Progenitor cell of endocrine pancreas (in vitro differentiated cells): ENCODE data around the gene FLYWCH1. TPM values are rescaled to one million over a fixed set of nuclear protein-coding genes. Genes with fewer than 3 reads are reported as not detected.
A peak's percentile ranks its signal among the peaks of the same experiment; 100 is the strongest.

ENCODE experiments used
- DNase-seq: peaks from one replicate; pipeline ENCODE4 v3.0.0; 2021; ENCODE audit warnings: low spot score; ENCODE audit not compliant: unreplicated experiment
- H3K27ac Mint-ChIP-seq: 2 replicates; pipeline ENCODE4 v1.8.0; 2021; ENCODE audit warnings: mild to moderate bottlenecking, moderate library complexity, mixed read lengths
- H3K27me3 Mint-ChIP-seq: 2 replicates; pipeline ENCODE4 v1.8.0; 2021; ENCODE audit warnings: mixed read lengths
- H3K36me3 Mint-ChIP-seq: 2 replicates; pipeline ENCODE4 v1.8.0; 2022; ENCODE audit warnings: mixed read lengths; ENCODE audit not compliant: insufficient read depth
- H3K4me1 Mint-ChIP-seq: 2 replicates; pipeline ENCODE4 v1.8.0; 2021; ENCODE audit warnings: low read depth, mixed read lengths
- H3K4me3 Mint-ChIP-seq: 2 replicates; pipeline ENCODE4 v1.8.0; 2021; ENCODE audit warnings: low read depth, mild to moderate bottlenecking, moderate library complexity, mixed read lengths
- H3K9me3 Mint-ChIP-seq: 2 replicates; pipeline ENCODE4 v1.8.0; 2021; ENCODE audit warnings: low read depth, mixed read lengths
- total RNA-seq: library from RNA; stranded (reverse); gene quantifications from 2 replicates; pipeline ENCODE4 v1.2.1, GENCODE V29; 2021
- TF ChIP-seq, protein P1 (sequence below): fragments of 200-600 bp; sonication (generic); IDR thresholded peaks from one replicate; pipeline ENCODE4 v1.5.0; 2021; ENCODE audit warnings: antibody characterized with exemption, mild to moderate bottlenecking; ENCODE audit not compliant: unreplicated experiment

Gene FLYWCH1
- total RNA-seq, 1 donor from 2014 or later = 19.5 TPM

- Mint-ChIP-seq H3K9me3 (no peaks in the 10 kb centered on the region), H3K4me1 (peaks cover 4% of the 10 kb centered on the region), H3K36me3 (no peaks in the 10 kb centered on the region), H3K27ac (no peak overlapping the region), H3K4me3 (no peak overlapping the region), H3K27me3 (no peaks in the 10 kb centered on the region)
- DNase-seq = no peak
- TF ChIP-seq, protein P1, sequence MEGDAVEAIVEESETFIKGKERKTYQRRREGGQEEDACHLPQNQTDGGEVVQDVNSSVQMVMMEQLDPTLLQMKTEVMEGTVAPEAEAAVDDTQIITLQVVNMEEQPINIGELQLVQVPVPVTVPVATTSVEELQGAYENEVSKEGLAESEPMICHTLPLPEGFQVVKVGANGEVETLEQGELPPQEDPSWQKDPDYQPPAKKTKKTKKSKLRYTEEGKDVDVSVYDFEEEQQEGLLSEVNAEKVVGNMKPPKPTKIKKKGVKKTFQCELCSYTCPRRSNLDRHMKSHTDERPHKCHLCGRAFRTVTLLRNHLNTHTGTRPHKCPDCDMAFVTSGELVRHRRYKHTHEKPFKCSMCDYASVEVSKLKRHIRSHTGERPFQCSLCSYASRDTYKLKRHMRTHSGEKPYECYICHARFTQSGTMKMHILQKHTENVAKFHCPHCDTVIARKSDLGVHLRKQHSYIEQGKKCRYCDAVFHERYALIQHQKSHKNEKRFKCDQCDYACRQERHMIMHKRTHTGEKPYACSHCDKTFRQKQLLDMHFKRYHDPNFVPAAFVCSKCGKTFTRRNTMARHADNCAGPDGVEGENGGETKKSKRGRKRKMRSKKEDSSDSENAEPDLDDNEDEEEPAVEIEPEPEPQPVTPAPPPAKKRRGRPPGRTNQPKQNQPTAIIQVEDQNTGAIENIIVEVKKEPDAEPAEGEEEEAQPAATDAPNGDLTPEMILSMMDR = no peak
These were observed 11.1 kb upstream of the FLYWCH1 start for GRCh38 chr16:2900526-2901075.

GRCh38 chr16:2902337-2903130 lies 9.2 kb upstream of the FLYWCH1 start:
- Mint-ChIP-seq H3K4me3 (no peak overlapping the region), H3K36me3 (no peaks in the 10 kb centered on the region)

DNA sequence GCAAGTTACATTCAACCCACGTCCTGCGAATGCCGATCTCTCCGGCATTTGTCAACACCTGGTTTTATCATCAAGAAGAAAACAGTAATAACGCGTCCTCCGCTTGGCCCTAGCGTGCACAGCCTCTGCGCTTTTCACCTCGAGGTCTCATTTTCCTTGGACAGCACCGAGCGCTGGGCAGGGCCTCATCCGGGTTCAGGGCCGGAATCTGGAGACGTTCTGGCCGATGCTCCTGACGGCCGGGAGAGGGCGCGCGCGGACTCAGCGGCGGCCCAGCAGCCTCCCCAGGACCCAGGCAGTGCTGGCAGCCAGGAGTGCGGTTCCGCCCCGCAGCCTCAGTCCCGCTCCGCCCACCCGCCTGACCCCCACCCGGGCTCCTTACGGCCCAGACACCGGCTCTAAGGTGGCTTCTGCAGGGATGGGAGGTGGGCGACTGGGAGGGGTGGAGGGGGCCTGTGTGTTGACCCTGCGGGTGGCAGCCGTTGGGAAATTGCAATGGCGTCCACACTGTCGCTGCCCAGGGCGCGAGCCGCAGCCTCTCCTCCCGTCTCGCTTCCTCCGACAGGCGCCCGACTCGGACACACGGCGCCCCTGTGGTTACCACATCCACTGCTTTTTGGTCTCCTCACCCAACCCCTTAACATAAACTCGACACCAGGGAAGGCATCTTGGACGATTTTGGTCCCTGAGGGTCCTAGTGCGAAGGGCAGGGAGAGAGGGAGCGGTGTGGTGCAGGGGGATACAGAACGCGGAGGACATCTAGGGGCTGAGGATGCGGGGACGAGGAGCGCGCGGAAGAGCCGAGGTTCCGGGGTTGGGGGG lies 7.4 kb upstream of the FLYWCH1 start:
- TF ChIP-seq, protein P1 = peak; percentile 88
- H3K4me3 Mint-ChIP-seq = peak overlapping the region; percentile 82
- H3K4me1 Mint-ChIP-seq = peaks cover 4% of the 10 kb centered on the region
- H3K27me3 Mint-ChIP-seq = no peaks in the 10 kb centered on the region
- DNase-seq = peak; percentile 71
- H3K36me3 Mint-ChIP-seq = no peaks in the 10 kb centered on the region
- H3K27ac Mint-ChIP-seq = peak overlapping the region; percentile 91
- no peaks in the 10 kb centered on the region for H3K9me3 Mint-ChIP-seq

More at GRCh38 chr16:2902337-2903130, 9.2 kb upstream of the FLYWCH1 start:
- H3K9me3 Mint-ChIP-seq = no peaks in the 10 kb centered on the region
- H3K27me3 Mint-ChIP-seq = no peaks in the 10 kb centered on the region
- no peak overlapping the region for H3K27ac Mint-ChIP-seq
- TF ChIP-seq, protein P1 = no peak
- DNase-seq = no peak
- peaks cover 4% of the 10 kb centered on the region for H3K4me1 Mint-ChIP-seq

GRCh38 chr16:2904922-2905240 lies 6.8 kb upstream of the FLYWCH1 start:
- Mint-ChIP-seq H3K4me3 (peak overlapping the region; percentile 82), H3K9me3 (no peaks in the 10 kb centered on the region), H3K36me3 (no peaks in the 10 kb centered on the region), H3K27me3 (no peaks in the 10 kb centered on the region), H3K4me1 (peaks cover 4% of the 10 kb centered on the region), H3K27ac (peak overlapping the region; percentile 91)
- no peak for DNase-seq
- TF ChIP-seq, protein P1 = no peak

DNA sequence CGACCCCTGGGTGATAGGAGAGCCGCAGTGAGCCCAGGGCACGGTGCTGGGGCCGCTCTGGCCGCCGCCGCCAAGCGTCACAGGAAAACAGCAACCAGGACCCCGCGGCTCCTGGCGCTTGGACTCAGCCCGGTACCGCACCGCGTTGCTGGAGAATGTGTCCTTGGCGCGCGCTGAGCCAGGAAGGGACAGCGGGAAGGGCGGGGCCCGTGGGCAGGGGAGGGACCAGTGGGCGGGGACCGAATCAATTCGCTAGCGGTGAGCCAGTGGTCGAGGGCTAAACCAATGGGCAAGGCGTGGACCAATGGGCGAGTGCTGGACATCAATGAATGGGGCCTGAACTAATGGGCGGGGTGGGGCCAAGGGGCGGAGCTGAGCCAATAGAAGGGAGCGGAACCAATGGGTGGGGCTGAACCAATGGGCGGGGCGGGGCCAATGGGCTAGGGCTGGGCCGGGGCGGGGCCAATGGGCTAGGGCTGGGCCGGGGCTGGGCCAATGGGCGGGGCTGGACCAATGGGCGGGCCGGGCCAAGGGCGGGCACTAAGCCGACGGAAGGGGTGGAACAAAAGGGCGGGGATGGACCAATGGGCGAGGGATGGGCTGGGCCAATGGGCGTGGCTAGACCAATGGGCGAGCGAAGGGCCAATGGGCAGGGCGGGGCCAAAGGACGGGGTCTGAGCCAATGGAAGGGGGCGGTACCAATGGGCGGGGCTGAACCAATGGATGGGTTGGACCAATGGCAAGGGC lies 6.3 kb upstream of the FLYWCH1 start:
- H3K9me3 Mint-ChIP-seq = no peaks in the 10 kb centered on the region
- peaks cover 3% of the 10 kb centered on the region for H3K27me3 Mint-ChIP-seq
- no peak overlapping the region for H3K27ac Mint-ChIP-seq

More for the DNA sequence above, 6.3 kb upstream of the FLYWCH1 start:
- Mint-ChIP-seq H3K36me3 (no peaks in the 10 kb centered on the region), H3K4me1 (peaks cover 4% of the 10 kb centered on the region), H3K4me3 (peak overlapping the region; percentile 82)
- DNase-seq = peak; percentile 76
- TF ChIP-seq, protein P1 = no peak
